ENCODE results near the gene SLC26A4. TPM values are rescaled to one million over a fixed set of nuclear protein-coding genes. Genes with fewer than 3 reads are reported as not detected.

The SLC26A4 gene
- total RNA-seq, 1 donor from 2014 or later = 1.0 TPM

GRCh38 chr7:107684287-107684686 is 23.7 kb downstream of the SLC26A4 start:
- ATAC-seq = no peak
- intact Hi-C loops (cut with DNase I) = no loop called here
- no peaks in the 10 kb centered on the region for H3K9me3 ChIP-seq
- H3K4me3 ChIP-seq = no peak overlapping the region
- H3K4me1 ChIP-seq = no peaks in the 10 kb centered on the region
- H3K27ac ChIP-seq = no peak overlapping the region
- no peak for DNase-seq
- no peak for TF ChIP-seq CTCF (IDR thresholded peaks at IDR 0.05)
- H3K36me3 ChIP-seq = no peaks in the 10 kb centered on the region
- no peaks in the 10 kb centered on the region for H3K27me3 ChIP-seq

- no peak overlapping the region for H3K27ac ChIP-seq
- no peak for TF ChIP-seq CTCF (IDR thresholded peaks at IDR 0.05)
- H3K4me3 ChIP-seq = no peak overlapping the region
- no peaks in the 10 kb centered on the region for H3K4me1 ChIP-seq
- no peaks in the 10 kb centered on the region for H3K36me3 ChIP-seq
- intact Hi-C loops (cut with DNase I) = no loop called here
- H3K27me3 ChIP-seq = no peaks in the 10 kb centered on the region
- no peak for ATAC-seq
- no peaks in the 10 kb centered on the region for H3K9me3 ChIP-seq
- no peak for DNase-seq
Measured at GRCh38 chr7:107684947-107685463, 24.4 kb downstream of the SLC26A4 start.

- H3K4me1 ChIP-seq = no peaks in the 10 kb centered on the region
- H3K4me3 ChIP-seq = no peak overlapping the region
- no peaks in the 10 kb centered on the region for H3K27me3 ChIP-seq
- intact Hi-C loops (cut with DNase I) = no loop called here
- ATAC-seq (peak; percentile 76), DNase-seq (no peak)
- H3K36me3 ChIP-seq = no peaks in the 10 kb centered on the region
- no peak overlapping the region for H3K27ac ChIP-seq
- no peak for TF ChIP-seq CTCF (IDR thresholded peaks at IDR 0.05)
- no peaks in the 10 kb centered on the region for H3K9me3 ChIP-seq
Measured at GRCh38 chr7:107686816-107687387, 26.3 kb downstream of the SLC26A4 start.

GRCh38 chr7:107687656-107688055 is 27.0 kb downstream of the SLC26A4 start:
- intact Hi-C loops (cut with DNase I) = no loop called here
- Histone ChIP-seq H3K4me3 (no peak overlapping the region), H3K27ac (no peak overlapping the region), H3K9me3 (no peaks in the 10 kb centered on the region), H3K36me3 (no peaks in the 10 kb centered on the region), H3K4me1 (no peaks in the 10 kb centered on the region), H3K27me3 (no peaks in the 10 kb centered on the region)
- ATAC-seq (no peak), DNase-seq (no peak)
- TF ChIP-seq CTCF (IDR thresholded peaks at IDR 0.05) = no peak

- ATAC-seq = no peak
- no peaks in the 10 kb centered on the region for H3K4me1 ChIP-seq
Measured at GRCh38 chr7:107689553-107689952, 28.9 kb downstream of the SLC26A4 start.

More at GRCh38 chr7:107689553-107689952, 28.9 kb downstream of the SLC26A4 start:
- Histone ChIP-seq H3K9me3 (no peaks in the 10 kb centered on the region), H3K27me3 (no peaks in the 10 kb centered on the region), H3K27ac (no peak overlapping the region), H3K4me3 (no peak overlapping the region), H3K36me3 (no peaks in the 10 kb centered on the region)
- intact Hi-C loops (cut with DNase I) = no loop called here
- TF ChIP-seq CTCF (IDR thresholded peaks at IDR 0.05) = no peak
- no peak for DNase-seq
